GM23338 (cell line): ENCODE results near the gene PDE5A.

Source experiments
- CREB1 ChIP-seq: fragments of 250-450 bp; sonication (Bioruptor Pico); IDR thresholded peaks from 2 replicates; pipeline ENCODE4 v1.5.0; 2020; ENCODE audit warnings: low read depth, mild to moderate bottlenecking, moderate library complexity
- CTCF ChIP-seq, 2 experiments: fragments of 200-600 bp in 1 of 2; sonication (generic) in 1 of 2; conservative IDR thresholded peaks; 2 replicates each; pipeline versions ENCODE4 v1.5.1 to v1.6.1; 2016 to 2017; ENCODE audit warnings: antibody characterized with exemption in 2 of 2, low read depth in 2 of 2, mild to moderate bottlenecking in 2 of 2, moderate library complexity in 1 of 2
- EZH2 ChIP-seq: fragments of 200-600 bp; sonication (generic); IDR thresholded peaks from one replicate; pipeline ENCODE4 v1.8.0; 2017; ENCODE audit warnings: antibody characterized with exemption, mild to moderate bottlenecking, low read depth; ENCODE audit not compliant: unreplicated experiment
- EZH2phosphoT487 ChIP-seq: fragments of 200-600 bp; sonication (generic); IDR thresholded peaks from one replicate; pipeline ENCODE4 v1.8.1; 2018; ENCODE audit warnings: antibody characterized with exemption; ENCODE audit not compliant: unreplicated experiment
- JUNB ChIP-seq: IDR thresholded peaks from one replicate; pipeline ENCODE4 v1.6.1; 2016; ENCODE audit warnings: antibody characterized with exemption; ENCODE audit not compliant: unreplicated experiment
- POLR2AphosphoS5 ChIP-seq: IDR thresholded peaks from 2 replicates; pipeline ENCODE4 v1.6.1; 2016; ENCODE audit warnings: antibody characterized with exemption, low read depth
- REST ChIP-seq: IDR thresholded peaks from one replicate; pipeline ENCODE4 v1.6.1; 2018; ENCODE audit warnings: antibody characterized with exemption; ENCODE audit not compliant: unreplicated experiment
- ZNF331 ChIP-seq: fragments of 250-450 bp; sonication (Bioruptor Pico); IDR thresholded peaks from 2 replicates; pipeline ENCODE4 v1.5.0; 2020; ENCODE audit warnings: low read depth, mild to moderate bottlenecking, moderate library complexity
- ZNF462 ChIP-seq: fragments of 250-450 bp; sonication (Bioruptor Pico); IDR thresholded peaks from 2 replicates; pipeline ENCODE4 v1.5.0; 2020; ENCODE audit warnings: mild to moderate bottlenecking, moderate library complexity

DNA sequence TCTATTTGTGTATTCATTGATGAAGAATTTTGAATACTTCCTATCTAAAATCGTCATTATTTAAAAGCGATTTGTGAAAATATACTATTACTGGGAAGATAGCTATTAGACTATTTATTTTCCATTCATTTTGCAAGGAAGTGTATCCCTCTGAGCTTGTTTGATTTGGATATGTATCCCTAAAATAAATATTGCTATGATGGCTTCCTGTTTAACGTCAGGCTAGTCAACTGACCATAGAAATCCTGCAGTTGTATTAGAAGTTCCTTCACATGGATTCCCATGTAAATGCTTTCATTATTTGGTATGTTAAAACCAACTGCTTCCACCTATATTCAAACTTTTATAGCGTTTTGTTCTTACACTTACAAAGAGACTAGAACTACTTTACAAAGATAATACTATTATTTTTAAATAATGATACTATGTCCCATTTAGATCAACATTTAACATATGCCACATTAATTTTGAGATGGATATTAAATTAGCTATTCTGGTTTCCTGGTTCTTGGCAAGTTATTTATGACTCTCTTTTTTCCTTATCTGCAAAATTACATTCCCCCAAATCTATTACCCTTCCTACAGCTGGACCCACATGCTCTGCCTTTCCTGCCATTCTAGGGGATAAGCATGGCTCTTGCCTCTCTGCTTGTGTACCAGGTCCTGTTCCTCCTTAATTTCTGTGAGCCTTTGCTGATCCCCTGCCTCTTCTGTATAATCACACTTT lies 26.7 kb upstream of the PDE5A start:
- TF ChIP-seq CTCF (conservative IDR thresholded peaks at IDR 0.05; ENCODE audit: low read depth in 2 of 2): no peak
- no peak for TF ChIP-seq CREB1 (CRISPR knock-in tag)
- TF ChIP-seq POLR2AphosphoS5: no peak
- TF ChIP-seq REST: no peak
- no peak for TF ChIP-seq EZH2
- no peak for TF ChIP-seq ZNF331 (CRISPR knock-in tag)
- no peak for TF ChIP-seq ZNF462 (CRISPR knock-in tag)
- no peak for TF ChIP-seq EZH2phosphoT487
- TF ChIP-seq JUNB: no peak
